ENCODE measurements around the gene PRXL2A.

DNA sequence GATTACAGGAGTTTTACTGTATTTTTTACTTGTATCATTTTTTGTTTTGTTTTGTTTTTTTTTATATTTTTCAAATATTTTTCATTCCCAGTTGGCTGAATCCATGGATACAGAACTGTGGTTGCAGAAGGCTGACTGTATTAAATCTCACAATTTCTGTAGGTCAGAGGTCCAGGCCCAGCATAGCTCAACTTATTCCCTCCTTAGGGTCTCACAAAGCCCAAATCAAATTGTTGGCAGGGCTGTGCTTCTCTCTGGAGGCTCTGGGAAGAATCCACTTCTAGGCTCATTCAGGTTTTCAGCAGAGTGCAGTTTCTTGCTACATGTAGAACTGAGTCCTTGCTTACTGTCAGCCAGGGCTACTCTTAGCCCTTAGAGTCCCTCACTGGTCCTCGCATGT lies 68.3 kb downstream of the PRXL2A start:
- no peak for TF ChIP-seq POLR2A (IDR thresholded peaks at IDR 0.05)
- TF ChIP-seq, protein P1, sequence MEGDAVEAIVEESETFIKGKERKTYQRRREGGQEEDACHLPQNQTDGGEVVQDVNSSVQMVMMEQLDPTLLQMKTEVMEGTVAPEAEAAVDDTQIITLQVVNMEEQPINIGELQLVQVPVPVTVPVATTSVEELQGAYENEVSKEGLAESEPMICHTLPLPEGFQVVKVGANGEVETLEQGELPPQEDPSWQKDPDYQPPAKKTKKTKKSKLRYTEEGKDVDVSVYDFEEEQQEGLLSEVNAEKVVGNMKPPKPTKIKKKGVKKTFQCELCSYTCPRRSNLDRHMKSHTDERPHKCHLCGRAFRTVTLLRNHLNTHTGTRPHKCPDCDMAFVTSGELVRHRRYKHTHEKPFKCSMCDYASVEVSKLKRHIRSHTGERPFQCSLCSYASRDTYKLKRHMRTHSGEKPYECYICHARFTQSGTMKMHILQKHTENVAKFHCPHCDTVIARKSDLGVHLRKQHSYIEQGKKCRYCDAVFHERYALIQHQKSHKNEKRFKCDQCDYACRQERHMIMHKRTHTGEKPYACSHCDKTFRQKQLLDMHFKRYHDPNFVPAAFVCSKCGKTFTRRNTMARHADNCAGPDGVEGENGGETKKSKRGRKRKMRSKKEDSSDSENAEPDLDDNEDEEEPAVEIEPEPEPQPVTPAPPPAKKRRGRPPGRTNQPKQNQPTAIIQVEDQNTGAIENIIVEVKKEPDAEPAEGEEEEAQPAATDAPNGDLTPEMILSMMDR (IDR thresholded peaks at IDR 0.05) = no peak
